GM12878 (cell line): ENCODE measurements around the gene DDIT3. TPM values are rescaled to one million over a fixed set of nuclear protein-coding genes. Genes with fewer than 3 reads are reported as not detected.

Experiments used
- ATAC-seq: fragments of 200-7000 bp; cut with Tn5 transposase; 3 replicates; pipeline ENCODE4 v1.9.1; 2020; ENCODE audit warnings: mild to moderate bottlenecking, moderate library complexity
- BruUV-seq: library from RNA; stranded (reverse); fragments of 400-500 nt; replicated peaks from 2 replicates; lab custom pipeline; 2021; lab: Mats Ljungman, UMichigan
- CTCF ChIA-PET: fragments of 300-600 bp; sonication (Branson Sonifier 250); formaldehyde crosslinking; extraction: SDS; loops from one replicate; lab custom pipeline; 2021; ENCODE audit warnings: inconsistent platforms; lab: Yijun Ruan, JAX
- POLR2A ChIA-PET: fragments of 350-600 bp; formaldehyde crosslinking; extraction: SDS; loops from one replicate; lab custom pipeline; 2021; ENCODE audit warnings: inconsistent platforms; lab: Charles Lee
- RAD21 ChIA-PET: fragments of 300-600 bp; sonication (Branson Sonifier 250); formaldehyde crosslinking; loops from one replicate; lab custom pipeline; 2023; ENCODE audit warnings: antibody characterized with exemption; ENCODE audit not compliant: unreplicated experiment; lab: Charles Lee
- SMC1A ChIA-PET: fragments of 300-600 bp; sonication (Branson Sonifier 250); formaldehyde crosslinking; loops from one replicate; lab custom pipeline; 2023; ENCODE audit not compliant: unreplicated experiment, uncharacterized antibody; lab: Charles Lee
- DNase-seq: peaks from one replicate; pipeline ENCODE4 v3.0.0-alpha.2; 2011; ENCODE audit warnings: low read depth, low spot score
- FAIRE-seq: peaks from 3 replicates; lab custom pipeline; 2011; peaks lifted over from hg19 to GRCh38; lab: Jason Lieb, UNC
- H2AFZ ChIP-seq: 2 replicates; pipeline ENCODE4 v1.6.0; 2011; ENCODE audit warnings: low read depth, low read length, control low read depth; ENCODE audit not compliant: control insufficient read depth
- H3K27ac ChIP-seq: 2 replicates; pipeline ENCODE4 v1.5.1; 2011; ENCODE audit warnings: control low read depth; ENCODE audit not compliant: control insufficient read depth, insufficient read depth
- H3K27me3 ChIP-seq, 2 experiments: replicated peaks in 1 of 2; 2 replicates each; pipeline versions ENCODE4 v1.6.0 to v1.6.1; 2011; ENCODE audit warnings: low read length in 1 of 2; ENCODE audit not compliant: control insufficient read depth in 2 of 2, insufficient read depth in 2 of 2
- H3K36me3 ChIP-seq, 2 experiments: 2 replicates each; pipeline ENCODE4 v1.5.1; 2011; ENCODE audit warnings: low read length in 1 of 2; ENCODE audit not compliant: control insufficient read depth in 2 of 2, insufficient read depth in 2 of 2
- H3K4me1 ChIP-seq: 2 replicates; pipeline ENCODE4 v1.6.1; 2011; ENCODE audit warnings: mild to moderate bottlenecking, low read length, moderate library complexity, mixed read lengths; ENCODE audit not compliant: control insufficient read depth, insufficient read depth
- H3K4me2 ChIP-seq: 2 replicates; pipeline ENCODE4 v1.6.0; 2011; ENCODE audit warnings: control low read depth; ENCODE audit not compliant: control insufficient read depth, insufficient read depth
- H3K4me3 ChIP-seq: fragments of 200-600 bp; sonication (generic); 2 replicates; pipeline ENCODE4 v1.5.1; 2016
- H3K79me2 ChIP-seq: 2 replicates; pipeline ENCODE4 v1.6.0; 2011; ENCODE audit warnings: low read length; ENCODE audit not compliant: control insufficient read depth, insufficient read depth
- H3K9ac ChIP-seq: 2 replicates; pipeline ENCODE4 v1.8.0; 2011; ENCODE audit warnings: low read length, control low read depth, mixed read lengths; ENCODE audit not compliant: control insufficient read depth, insufficient read depth
- H3K9me3 ChIP-seq: replicated peaks from 3 replicates; pipeline ENCODE4 v1.5.1; 2011; ENCODE audit warnings: mild to moderate bottlenecking, low read length; ENCODE audit not compliant: control insufficient read depth, insufficient read depth
- H4K20me1 ChIP-seq: 2 replicates; pipeline ENCODE4 v1.6.0; 2011; ENCODE audit not compliant: control insufficient read depth, insufficient read depth
- ATF3 ChIP-seq: IDR thresholded peaks from 2 replicates; pipeline ENCODE4 v1.6.1; 2011; ENCODE audit warnings: low read depth, mild to moderate bottlenecking, low read length, moderate library complexity, borderline replicate concordance; ENCODE audit errors: extremely low read depth
- EED ChIP-seq: sonication (generic); IDR thresholded peaks from 2 replicates; pipeline ENCODE4 v1.6.1; 2016; ENCODE audit warnings: antibody characterized with exemption, low read depth
- EP300 ChIP-seq, 2 experiments: fragments of 150-350 bp in 1 of 2; IDR thresholded peaks; 2 replicates each; pipeline ENCODE4 v1.6.1; 2011 to 2012; ENCODE audit warnings: low read depth in 2 of 2, low read length in 2 of 2, borderline replicate concordance in 1 of 2, improper control_type of control experiment in 1 of 2, inconsistent platforms in 1 of 2; ENCODE audit not compliant: control insufficient read depth in 1 of 2
- IRF3 ChIP-seq: fragments of 450-650 bp; IDR thresholded peaks from 2 replicates; pipeline ENCODE4 v1.6.1; 2014; ENCODE audit warnings: mild to moderate bottlenecking
- IRF5 ChIP-seq: fragments of 450-650 bp; IDR thresholded peaks from 2 replicates; pipeline ENCODE4 v1.6.1; 2017; ENCODE audit warnings: borderline replicate concordance
- MEF2B ChIP-seq: fragments of 450-650 bp; IDR thresholded peaks from 2 replicates; pipeline ENCODE4 v1.6.1; 2018; ENCODE audit warnings: mild to moderate bottlenecking, moderate library complexity; ENCODE audit not compliant: partially characterized antibody, poor library complexity, severe bottlenecking
- RBBP5 ChIP-seq: fragments of 200-600 bp; sonication (generic); conservative IDR thresholded peaks from 2 replicates; pipeline ENCODE4 v1.6.1; 2016
- ZNF207 ChIP-seq: fragments of 450-650 bp; IDR thresholded peaks from 2 replicates; pipeline ENCODE4 v1.6.1; 2014; ENCODE audit warnings: antibody characterized with exemption, mild to moderate bottlenecking, borderline replicate concordance
- WGBS: methylation state at CpG from one replicate; pipeline ENCODE4 v1.1.6; 2016; ENCODE audit warnings: low lambda C conversion rate; ENCODE audit not compliant: insufficient replicate concordance, insufficient coverage; ENCODE audit errors: missing lambda C conversion rate; 5-methylcytosine and 5-hydroxymethylcytosine counted together
- in situ Hi-C: fragments of 300-500 bp; cut with MboI; formaldehyde crosslinking; loops from 9 replicates; pipeline ENCODE4 v1.14.3; 2018; ENCODE audit warnings: mixed read lengths
- intact Hi-C: fragments of 100-400 bp; cut with micrococcal nuclease; formaldehyde crosslinking; loops from one replicate; pipeline ENCODE4 v1.14.2; 2022; ENCODE audit not compliant: unreplicated experiment
- polyA plus RNA-seq, 11 experiments: library from polyadenylated mRNA; depleted of rRNA in 4 of 11; unstranded in 6 of 11; stranded (reverse) in 5 of 11; fragments of >200 nt; fragmentation: Nextera tagmentation in 4 of 11; fragmentation: Illumina TruSeq in 1 of 11; extraction: Ambion mirVana in 4 of 11; extraction: Trizol in 1 of 11; gene quantifications; 1 replicate in 1 of 11; 2 replicates in 10 of 11; pipeline versions ENCODE4 v1.2.1 to v1.2.3, GENCODE V29; 2011 to 2016; ENCODE audit warnings: inconsistent platforms in 2 of 11, missing spikeins in 2 of 11, low read depth in 1 of 11
- total RNA-seq, 4 experiments: library from RNA; depleted of rRNA in 3 of 4; stranded (reverse); fragments of >200 nt in 3 of 4; fragmentation: Illumina TruSeq in 1 of 4; extraction: Trizol in 1 of 4; gene quantifications; 2 replicates each; pipeline versions ENCODE4 v1.2.1 to v1.2.3, GENCODE V29; 2013 to 2021

Gene DDIT3
- total and polyA plus RNA-seq, 10 of the 15 experiments (the other 5 are each of a cell fraction or from before 2014, with no cell fraction given), result 9.2 to 28.9 (median 15.5) TPM

GRCh38 chr12:57527184-57527583 is 6.9 kb upstream of the DDIT3 start:
- ChIA-PET RAD21 (no interaction called here), SMC1A (no interaction called here), POLR2A (no interaction called here), CTCF (no interaction called here)
- no peak for ATAC-seq
- no peak for TF ChIP-seq MEF2B
- TF ChIP-seq EP300 (IDR thresholded peaks at IDR 0.05; ENCODE audit: borderline replicate concordance in 1 of 2, control insufficient read depth in 1 of 2, low read depth in 2 of 2, low read length in 2 of 2), result no peak
- no peak for TF ChIP-seq IRF5
- TF ChIP-seq ATF3, result no peak
- TF ChIP-seq EED, result no peak
- TF ChIP-seq IRF3, result no peak
- TF ChIP-seq RBBP5, result no peak
- TF ChIP-seq ZNF207, result no peak
- Histone ChIP-seq H3K27ac (no peak overlapping the region), H3K9me3 (no peaks in the 10 kb centered on the region), H3K36me3 (peaks cover 19 to 28% of the 10 kb centered on the region in 2 experiments), H3K79me2 (peaks cover 23% of the 10 kb centered on the region), H3K27me3 (no peaks in the 10 kb centered on the region), H3K9ac (no peak overlapping the region), H4K20me1 (no peaks in the 10 kb centered on the region), H3K4me1 (peaks cover 16% of the 10 kb centered on the region), H3K4me2 (no peak overlapping the region), H3K4me3 (no peak overlapping the region), H2AFZ (no peak overlapping the region)
- no peak for DNase-seq
- in situ Hi-C loops (no loop called here), intact Hi-C loops (no loop called here)
- no TSS peak for BruUV-seq
- no peak for FAIRE-seq
- WGBS, result 98% methylated on average over 5 of the region's 5 CpGs
